Measurements from ENCODE around the gene LDB2.

DNA sequence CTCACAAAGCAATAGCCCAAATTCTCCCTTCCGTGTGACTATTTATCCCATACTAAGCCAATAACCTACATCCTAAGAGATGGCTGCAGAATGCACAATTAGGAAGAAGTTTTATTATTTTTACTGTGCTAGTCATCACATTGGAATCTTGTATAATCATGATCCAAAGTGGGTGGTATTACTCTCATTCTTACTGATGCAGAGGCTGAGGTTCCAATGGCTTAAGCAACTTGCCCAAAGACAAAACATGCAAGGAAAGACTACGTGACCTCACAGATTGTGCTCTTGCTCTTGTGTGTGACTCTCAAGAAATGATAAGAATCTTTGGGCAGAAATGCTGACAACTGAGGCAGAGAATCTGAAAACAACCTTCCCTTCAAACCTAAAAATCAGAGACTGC, 212.2 kb downstream of the LDB2 start:
- TF ChIP-seq POLR2A (IDR thresholded peaks at IDR 0.05; ENCODE audit: low read length) (no peak), GATA1 (IDR thresholded peaks at IDR 0.05; ENCODE audit: low read depth, low read length) (no peak)

Data from erythroblast (primary cell).